Measurements from ENCODE around the gene SAP30BP.

The SAP30BP gene

GRCh38 chr17:75680431-75680830, 13.3 kb downstream of the SAP30BP start:
- DNase-seq: no peak
- H3K27ac ChIP-seq (ENCODE audit: insufficient read depth, low read length, poor library complexity, severe bottlenecking): no peak overlapping the region
- no peaks in the 10 kb centered on the region for H3K4me1 ChIP-seq (ENCODE audit: control insufficient read depth, insufficient read depth, low read length, poor library complexity, severe bottlenecking)
- H3K4me3 ChIP-seq (ENCODE audit: insufficient read depth, low read depth, low read length, poor library complexity, severe bottlenecking): no peak overlapping the region
- peaks cover 39% of the 10 kb centered on the region for H3K36me3 ChIP-seq (ENCODE audit: control insufficient read depth, insufficient read depth, low read length)
- no peaks in the 10 kb centered on the region for H3K9me3 ChIP-seq (ENCODE audit: control insufficient read depth, low read length)
- H3K27me3 ChIP-seq (replicated peaks; ENCODE audit: control insufficient read depth, insufficient read depth, low read length, poor library complexity, severe bottlenecking): no peaks in the 10 kb centered on the region

GRCh38 chr17:75681289-75681688, 14.2 kb downstream of the SAP30BP start:
- Histone ChIP-seq H3K9me3 (ENCODE audit: control insufficient read depth, low read length) (no peaks in the 10 kb centered on the region), H3K4me3 (ENCODE audit: insufficient read depth, low read depth, low read length, poor library complexity, severe bottlenecking) (no peak overlapping the region), H3K36me3 (ENCODE audit: control insufficient read depth, insufficient read depth, low read length) (peaks cover 38% of the 10 kb centered on the region), H3K4me1 (ENCODE audit: control insufficient read depth, insufficient read depth, low read length, poor library complexity, severe bottlenecking) (no peaks in the 10 kb centered on the region), H3K27ac (ENCODE audit: insufficient read depth, low read length, poor library complexity, severe bottlenecking) (no peak overlapping the region), H3K27me3 (replicated peaks; ENCODE audit: control insufficient read depth, insufficient read depth, low read length, poor library complexity, severe bottlenecking) (no peaks in the 10 kb centered on the region)
- DNase-seq: no peak

DNA sequence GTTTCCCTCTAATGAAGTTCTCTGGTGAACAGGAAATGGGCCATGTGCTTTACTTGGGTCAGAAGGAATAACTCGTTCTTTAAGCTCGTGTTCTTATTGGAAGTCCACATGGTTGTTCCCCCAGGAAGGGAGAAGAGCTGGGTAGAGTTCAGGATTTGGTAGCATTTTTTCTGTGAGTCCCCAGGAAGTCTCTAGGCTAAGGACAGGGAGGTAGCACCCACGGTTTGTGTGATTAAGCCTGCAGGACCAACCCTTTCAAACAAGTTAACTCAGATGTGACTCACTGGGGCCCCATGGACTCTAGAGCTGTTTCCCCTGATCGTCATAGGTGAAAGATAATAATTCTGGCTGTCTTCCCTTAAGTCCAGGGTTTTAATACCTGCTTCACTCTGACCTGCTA, 16.4 kb downstream of the SAP30BP start:
- peaks cover 3% of the 10 kb centered on the region for H3K4me1 ChIP-seq (ENCODE audit: control insufficient read depth, insufficient read depth, low read length, poor library complexity, severe bottlenecking)
- no peak for DNase-seq
- no peak overlapping the region for H3K27ac ChIP-seq (ENCODE audit: insufficient read depth, low read length, poor library complexity, severe bottlenecking)
- H3K9me3 ChIP-seq (ENCODE audit: control insufficient read depth, low read length): no peaks in the 10 kb centered on the region
- no peak overlapping the region for H3K4me3 ChIP-seq (ENCODE audit: insufficient read depth, low read depth, low read length, poor library complexity, severe bottlenecking)
- H3K27me3 ChIP-seq (replicated peaks; ENCODE audit: control insufficient read depth, insufficient read depth, low read length, poor library complexity, severe bottlenecking): no peaks in the 10 kb centered on the region
- H3K36me3 ChIP-seq (ENCODE audit: control insufficient read depth, insufficient read depth, low read length): peaks cover 26% of the 10 kb centered on the region

DNA sequence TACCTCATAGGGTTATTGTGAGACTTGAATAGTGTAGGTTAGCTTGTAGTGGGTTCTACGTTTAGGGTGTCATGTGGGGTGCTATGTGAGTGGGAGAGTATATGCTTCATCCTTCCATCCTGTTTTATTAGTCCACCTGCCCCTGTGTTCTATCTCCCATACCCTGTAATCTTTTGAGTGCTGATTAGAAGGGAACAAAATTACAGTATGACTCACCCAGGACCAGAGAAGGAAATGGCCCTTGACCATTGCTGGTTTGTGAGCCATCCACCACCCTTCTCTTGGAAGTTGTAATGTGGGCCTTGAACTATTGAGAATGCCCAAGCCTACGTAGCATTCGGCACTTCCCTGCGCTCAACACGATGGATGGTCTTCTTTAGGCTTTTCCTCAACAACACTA, 17.1 kb downstream of the SAP30BP start:
- Histone ChIP-seq H3K36me3 (ENCODE audit: control insufficient read depth, insufficient read depth, low read length) (peaks cover 22% of the 10 kb centered on the region), H3K4me1 (ENCODE audit: control insufficient read depth, insufficient read depth, low read length, poor library complexity, severe bottlenecking) (peaks cover 3% of the 10 kb centered on the region), H3K4me3 (ENCODE audit: insufficient read depth, low read depth, low read length, poor library complexity, severe bottlenecking) (no peak overlapping the region), H3K27me3 (replicated peaks; ENCODE audit: control insufficient read depth, insufficient read depth, low read length, poor library complexity, severe bottlenecking) (no peaks in the 10 kb centered on the region), H3K27ac (ENCODE audit: insufficient read depth, low read length, poor library complexity, severe bottlenecking) (no peak overlapping the region), H3K9me3 (ENCODE audit: control insufficient read depth, low read length) (no peaks in the 10 kb centered on the region)
- no peak for DNase-seq

- Histone ChIP-seq H3K36me3 (ENCODE audit: control insufficient read depth, insufficient read depth, low read length) (peaks cover 16% of the 10 kb centered on the region), H3K4me3 (ENCODE audit: insufficient read depth, low read depth, low read length, poor library complexity, severe bottlenecking) (no peak overlapping the region), H3K4me1 (ENCODE audit: control insufficient read depth, insufficient read depth, low read length, poor library complexity, severe bottlenecking) (peaks cover 3% of the 10 kb centered on the region), H3K9me3 (ENCODE audit: control insufficient read depth, low read length) (no peaks in the 10 kb centered on the region), H3K27me3 (replicated peaks; ENCODE audit: control insufficient read depth, insufficient read depth, low read length, poor library complexity, severe bottlenecking) (no peaks in the 10 kb centered on the region), H3K27ac (ENCODE audit: insufficient read depth, low read length, poor library complexity, severe bottlenecking) (no peak overlapping the region)
- no peak for DNase-seq
Measured at GRCh38 chr17:75684924-75685323, 17.8 kb downstream of the SAP30BP start.

GRCh38 chr17:75685499-75685898, 18.4 kb downstream of the SAP30BP start:
- peaks cover 3% of the 10 kb centered on the region for H3K4me1 ChIP-seq (ENCODE audit: control insufficient read depth, insufficient read depth, low read length, poor library complexity, severe bottlenecking)
- H3K27ac ChIP-seq (ENCODE audit: insufficient read depth, low read length, poor library complexity, severe bottlenecking): no peak overlapping the region
- no peak for DNase-seq
- H3K4me3 ChIP-seq (ENCODE audit: insufficient read depth, low read depth, low read length, poor library complexity, severe bottlenecking): no peak overlapping the region
- no peaks in the 10 kb centered on the region for H3K9me3 ChIP-seq (ENCODE audit: control insufficient read depth, low read length)
- H3K27me3 ChIP-seq (replicated peaks; ENCODE audit: control insufficient read depth, insufficient read depth, low read length, poor library complexity, severe bottlenecking): no peaks in the 10 kb centered on the region
- H3K36me3 ChIP-seq (ENCODE audit: control insufficient read depth, insufficient read depth, low read length): peaks cover 10% of the 10 kb centered on the region

DNA sequence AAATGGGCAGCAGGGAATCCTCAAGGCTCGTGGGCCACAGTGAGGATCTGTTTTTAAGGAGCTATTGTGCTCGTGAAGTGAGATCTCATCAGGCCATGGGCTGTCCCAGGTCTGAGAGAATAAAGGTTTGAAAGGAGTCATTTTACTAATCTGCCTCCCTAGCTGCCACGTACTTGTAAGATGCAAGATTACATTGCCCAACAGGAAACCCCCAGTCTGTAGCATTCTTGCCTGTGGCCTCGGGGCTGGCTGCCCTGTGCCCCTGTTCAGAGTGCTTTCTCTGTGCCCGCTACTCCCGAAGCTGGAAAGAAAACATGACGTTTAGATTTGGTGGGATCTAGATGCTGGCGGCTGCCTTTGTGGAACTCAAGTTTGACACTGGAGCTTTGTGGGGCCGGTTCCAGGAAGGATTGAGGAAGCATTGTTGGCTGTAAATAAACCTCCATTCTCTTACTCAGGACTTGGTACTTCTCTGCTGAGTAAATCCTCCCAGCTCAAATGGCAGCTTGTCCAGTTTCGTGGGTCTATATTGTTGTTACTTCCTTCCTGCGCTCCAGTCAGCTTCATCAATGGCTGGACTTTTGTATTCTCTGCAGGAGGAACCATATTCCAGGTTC, 21.2 kb downstream of the SAP30BP start:
- DNase-seq: no peak
- Histone ChIP-seq H3K27me3 (replicated peaks; ENCODE audit: control insufficient read depth, insufficient read depth, low read length, poor library complexity, severe bottlenecking) (no peaks in the 10 kb centered on the region), H3K4me1 (ENCODE audit: control insufficient read depth, insufficient read depth, low read length, poor library complexity, severe bottlenecking) (peaks cover 3% of the 10 kb centered on the region), H3K9me3 (ENCODE audit: control insufficient read depth, low read length) (no peaks in the 10 kb centered on the region), H3K4me3 (ENCODE audit: insufficient read depth, low read depth, low read length, poor library complexity, severe bottlenecking) (no peak overlapping the region), H3K27ac (ENCODE audit: insufficient read depth, low read length, poor library complexity, severe bottlenecking) (no peak overlapping the region), H3K36me3 (ENCODE audit: control insufficient read depth, insufficient read depth, low read length) (peaks cover 25% of the 10 kb centered on the region)

DNA sequence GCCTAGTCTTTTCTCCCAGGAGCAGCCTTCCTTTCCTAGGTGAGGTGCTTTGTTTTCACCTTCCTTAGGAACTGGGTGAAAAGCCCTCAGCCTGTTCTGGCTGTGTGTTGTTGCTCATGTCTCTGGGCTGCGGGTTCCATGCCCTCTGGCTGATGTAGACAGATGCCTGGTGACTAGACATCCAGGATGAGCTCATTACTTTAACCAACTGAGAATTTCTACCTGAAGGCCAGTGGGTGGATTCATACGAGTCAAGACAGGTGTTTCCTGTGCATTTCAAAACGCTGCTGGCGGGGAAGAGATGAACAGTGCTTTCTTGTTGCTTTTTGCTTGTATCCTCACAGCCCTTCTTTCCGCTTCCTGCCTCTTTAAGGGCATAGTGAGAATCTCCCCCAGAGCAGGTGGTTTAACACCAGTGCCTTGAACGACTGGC, 22.3 kb downstream of the SAP30BP start:
- peaks cover 3% of the 10 kb centered on the region for H3K4me1 ChIP-seq (ENCODE audit: control insufficient read depth, insufficient read depth, low read length, poor library complexity, severe bottlenecking)
- H3K4me3 ChIP-seq (ENCODE audit: insufficient read depth, low read depth, low read length, poor library complexity, severe bottlenecking): no peak overlapping the region
- H3K27ac ChIP-seq (ENCODE audit: insufficient read depth, low read length, poor library complexity, severe bottlenecking): peak overlapping the region; percentile 4
- H3K36me3 ChIP-seq (ENCODE audit: control insufficient read depth, insufficient read depth, low read length): peaks cover 36% of the 10 kb centered on the region
- peak in 1 of 3 donors; percentile 8 for DNase-seq
- no peaks in the 10 kb centered on the region for H3K9me3 ChIP-seq (ENCODE audit: control insufficient read depth, low read length)
- no peaks in the 10 kb centered on the region for H3K27me3 ChIP-seq (replicated peaks; ENCODE audit: control insufficient read depth, insufficient read depth, low read length, poor library complexity, severe bottlenecking)

DNA sequence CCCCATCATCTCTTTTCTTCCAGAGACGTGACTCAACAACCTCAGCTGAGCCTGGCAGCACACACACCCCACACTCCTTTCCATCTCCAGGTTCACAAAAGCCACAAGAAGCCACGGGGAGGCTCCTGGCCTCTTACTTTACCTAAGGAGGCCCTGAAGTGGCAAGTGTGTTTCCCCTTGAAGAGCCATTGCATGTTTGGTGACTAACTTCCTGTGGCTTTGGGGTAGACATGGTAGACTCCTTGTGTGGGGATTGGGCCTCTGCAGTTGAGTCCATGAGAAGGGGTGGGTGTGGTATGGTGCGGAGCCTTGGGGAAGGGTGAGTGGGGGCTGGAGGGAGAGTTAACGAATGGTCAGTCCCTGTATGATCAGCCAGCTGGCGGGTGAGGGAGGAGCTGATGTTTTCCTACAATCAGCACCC, 24.2 kb downstream of the SAP30BP start:
- no peak overlapping the region for H3K4me3 ChIP-seq (ENCODE audit: insufficient read depth, low read depth, low read length, poor library complexity, severe bottlenecking)
- no peaks in the 10 kb centered on the region for H3K27me3 ChIP-seq (replicated peaks; ENCODE audit: control insufficient read depth, insufficient read depth, low read length, poor library complexity, severe bottlenecking)
- H3K36me3 ChIP-seq (ENCODE audit: control insufficient read depth, insufficient read depth, low read length): peaks cover 39% of the 10 kb centered on the region
- peaks cover 3% of the 10 kb centered on the region for H3K4me1 ChIP-seq (ENCODE audit: control insufficient read depth, insufficient read depth, low read length, poor library complexity, severe bottlenecking)
- no peaks in the 10 kb centered on the region for H3K9me3 ChIP-seq (ENCODE audit: control insufficient read depth, low read length)
- H3K27ac ChIP-seq (ENCODE audit: insufficient read depth, low read length, poor library complexity, severe bottlenecking): no peak overlapping the region
- DNase-seq: no peak

- no peaks in the 10 kb centered on the region for H3K27me3 ChIP-seq (replicated peaks; ENCODE audit: control insufficient read depth, insufficient read depth, low read length, poor library complexity, severe bottlenecking)
- H3K4me1 ChIP-seq (ENCODE audit: control insufficient read depth, insufficient read depth, low read length, poor library complexity, severe bottlenecking): peaks cover 3% of the 10 kb centered on the region
Measured at GRCh38 chr17:75691801-75692626, 24.9 kb downstream of the SAP30BP start.

More at GRCh38 chr17:75691801-75692626, 24.9 kb downstream of the SAP30BP start:
- H3K4me3 ChIP-seq (ENCODE audit: insufficient read depth, low read depth, low read length, poor library complexity, severe bottlenecking): no peak overlapping the region
- DNase-seq: no peak
- H3K36me3 ChIP-seq (ENCODE audit: control insufficient read depth, insufficient read depth, low read length): peaks cover 41% of the 10 kb centered on the region
- no peak overlapping the region for H3K27ac ChIP-seq (ENCODE audit: insufficient read depth, low read length, poor library complexity, severe bottlenecking)
- H3K9me3 ChIP-seq (ENCODE audit: control insufficient read depth, low read length): no peaks in the 10 kb centered on the region
